Measurements from ENCODE around the gene CRIP3. TPM values are rescaled to one million over a fixed set of nuclear protein-coding genes. Genes with fewer than 3 reads are reported as not detected.

The CRIP3 gene
- total and polyA plus RNA-seq, 2 of the 13 experiments (the other 11 are each of a cell fraction or from before 2014, with no cell fraction given): 6.3 to 9.3 TPM

DNA sequence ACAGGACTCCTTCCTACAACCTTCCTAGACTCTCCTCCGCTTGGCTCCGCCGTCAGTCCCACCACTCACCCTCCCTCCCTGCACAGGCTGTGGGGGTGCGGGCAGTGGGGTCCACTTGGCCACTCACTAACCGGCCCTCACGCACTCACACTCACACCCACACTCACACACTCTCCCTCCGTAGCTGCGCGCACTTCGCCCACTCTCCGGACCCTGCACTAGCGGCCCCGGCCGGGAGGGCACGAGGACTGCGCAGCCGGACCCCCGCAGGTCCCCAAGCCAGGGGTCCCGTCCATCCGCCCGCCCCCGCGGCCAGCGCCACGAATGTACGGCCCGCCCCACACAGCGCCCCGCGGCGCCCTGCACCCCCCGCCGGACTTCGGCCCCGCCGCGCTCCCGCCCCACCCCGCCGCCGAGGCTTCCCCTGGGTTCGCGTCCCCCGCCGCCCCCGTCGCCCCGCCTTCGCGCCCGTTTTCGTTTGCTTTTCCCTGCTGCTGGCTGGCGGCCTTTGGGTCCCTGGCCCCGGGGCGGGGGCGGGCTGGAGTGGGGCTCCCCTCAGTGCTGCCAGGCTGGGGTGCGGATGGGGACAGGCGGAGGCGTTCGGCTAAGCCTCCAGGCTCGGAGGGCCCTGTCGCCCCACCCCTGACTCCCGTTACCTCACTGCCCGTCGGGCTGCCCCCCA lies 33.6 kb downstream of the CRIP3 start:
- peaks cover 96% of the 10 kb centered on the region for H3K4me1 ChIP-seq (ENCODE audit: insufficient read depth, low read length)
- H3K36me3 ChIP-seq (replicated peaks in 1 of 2; ENCODE audit: control insufficient read depth in 1 of 2, insufficient read depth in 2 of 2, low read length in 2 of 2): no peaks in the 10 kb centered on the region
- peak overlapping the region; percentile 59 to 86 (median 78) for H3K4me3 ChIP-seq (replicated peaks in 1 of 3; ENCODE audit: insufficient read depth in 1 of 3, low read depth in 2 of 3, low read length in 3 of 3)
- ChIA-PET CTCF (ENCODE audit: low intra/inter-chr PET ratio, low total read pairs) (no interaction called here), POLR2A (interaction anchor here (0.6 to 20.0 kb wide), 4 partner anchors 15 to 296 kb away, joined by 3 to 314 read pairs (median 40); partner anchors contain the start of gene SLC22A7)
- no peaks in the 10 kb centered on the region for H3K27me3 ChIP-seq (ENCODE audit: control insufficient read depth in 1 of 2, insufficient read depth in 2 of 2, low read length in 2 of 2)
- H3K27ac ChIP-seq (ENCODE audit: extremely low read length, insufficient read depth, low read length): peak overlapping the region; percentile 94
- intact Hi-C loops (cut with micrococcal nuclease; ENCODE audit: unreplicated experiment) (no loop called here), in situ Hi-C loops (cut with HindIII; ENCODE audit: extremely low pct_ligation_motif_present, low pct_unique_long_range_greater_than_20kb) (no loop called here)
- H3K9me3 ChIP-seq (ENCODE audit: low read length): no peaks in the 10 kb centered on the region
- H4K20me1 ChIP-seq (ENCODE audit: insufficient read depth, low read length): no peaks in the 10 kb centered on the region
- peak overlapping the region; percentile 97 for H3K9ac ChIP-seq (ENCODE audit: insufficient read depth, low read depth, low read length)
- DNase-seq (ENCODE audit: low spot score) (peak; percentile 67), ATAC-seq (peak; percentile 54), FAIRE-seq (no peak)
- H2AFZ ChIP-seq (ENCODE audit: low read length): no peak overlapping the region
- BruUV-seq (replicated peaks): no TSS peak
- WGBS (ENCODE audit: low lambda C conversion rate): 1% methylated on average over 21 of the region's 65 CpGs
- peak overlapping the region; percentile 93 for H3K4me2 ChIP-seq (ENCODE audit: low read depth, low read length)
- peaks cover 7% of the 10 kb centered on the region for H3K79me2 ChIP-seq (ENCODE audit: insufficient read depth, low read length)
- peak; percentile 92; the same call in 1 of the 2 replicates for TF ChIP-seq ZBTB39 (CRISPR knock-in tag; IDR thresholded peaks at IDR 0.05)
- no peak for TF ChIP-seq TBP (CRISPR knock-in tag; IDR thresholded peaks at IDR 0.05)
- TF ChIP-seq, protein P1, sequence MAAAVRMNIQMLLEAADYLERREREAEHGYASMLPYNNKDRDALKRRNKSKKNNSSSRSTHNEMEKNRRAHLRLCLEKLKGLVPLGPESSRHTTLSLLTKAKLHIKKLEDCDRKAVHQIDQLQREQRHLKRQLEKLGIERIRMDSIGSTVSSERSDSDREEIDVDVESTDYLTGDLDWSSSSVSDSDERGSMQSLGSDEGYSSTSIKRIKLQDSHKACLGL (CRISPR knock-in tag; IDR thresholded peaks at IDR 0.05): peak; percentile 74; the same call in 1 of the 2 replicates
- TF ChIP-seq MED8 (CRISPR knock-in tag; IDR thresholded peaks at IDR 0.05; ENCODE audit: insufficient replicate concordance): peak; percentile 84
- peak; percentile 88; the same call in 1 of the 2 replicates for TF ChIP-seq ZNF773 (CRISPR knock-in tag; IDR thresholded peaks at IDR 0.05; ENCODE audit: borderline replicate concordance)
- no peak; the same call in 1 of the 2 replicates for TF ChIP-seq SAFB2 (CRISPR knock-in tag; IDR thresholded peaks at IDR 0.05; ENCODE audit: borderline replicate concordance, low read depth)
- TF ChIP-seq NFIC (IDR thresholded peaks at IDR 0.05; ENCODE audit: low read length): no peak
- peak; percentile 96 for TF ChIP-seq AGO2 (optimal IDR thresholded peaks at IDR 0.05; ENCODE audit: low read depth, low read length)
- TF ChIP-seq HOMEZ (CRISPR knock-in tag; IDR thresholded peaks at IDR 0.05; ENCODE audit: low read depth): no peak
- TF ChIP-seq, protein P2, sequence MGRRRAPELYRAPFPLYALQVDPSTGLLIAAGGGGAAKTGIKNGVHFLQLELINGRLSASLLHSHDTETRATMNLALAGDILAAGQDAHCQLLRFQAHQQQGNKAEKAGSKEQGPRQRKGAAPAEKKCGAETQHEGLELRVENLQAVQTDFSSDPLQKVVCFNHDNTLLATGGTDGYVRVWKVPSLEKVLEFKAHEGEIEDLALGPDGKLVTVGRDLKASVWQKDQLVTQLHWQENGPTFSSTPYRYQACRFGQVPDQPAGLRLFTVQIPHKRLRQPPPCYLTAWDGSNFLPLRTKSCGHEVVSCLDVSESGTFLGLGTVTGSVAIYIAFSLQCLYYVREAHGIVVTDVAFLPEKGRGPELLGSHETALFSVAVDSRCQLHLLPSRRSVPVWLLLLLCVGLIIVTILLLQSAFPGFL (CRISPR knock-in tag; IDR thresholded peaks at IDR 0.05): 0 out of 2 replicates have a peak, but pooled peaks have one; percentile 36
- TF ChIP-seq, protein P3, sequence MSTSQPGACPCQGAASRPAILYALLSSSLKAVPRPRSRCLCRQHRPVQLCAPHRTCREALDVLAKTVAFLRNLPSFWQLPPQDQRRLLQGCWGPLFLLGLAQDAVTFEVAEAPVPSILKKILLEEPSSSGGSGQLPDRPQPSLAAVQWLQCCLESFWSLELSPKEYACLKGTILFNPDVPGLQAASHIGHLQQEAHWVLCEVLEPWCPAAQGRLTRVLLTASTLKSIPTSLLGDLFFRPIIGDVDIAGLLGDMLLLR (CRISPR knock-in tag; IDR thresholded peaks at IDR 0.05): no peak; the same call in 1 of the 2 replicates
- TF ChIP-seq ZNF460 (CRISPR knock-in tag; IDR thresholded peaks at IDR 0.05; ENCODE audit: borderline replicate concordance): no peak
- TF ChIP-seq KDM1A (CRISPR knock-in tag; IDR thresholded peaks at IDR 0.05): no peak
- TF ChIP-seq DMTF1 (CRISPR knock-in tag; IDR thresholded peaks at IDR 0.05): 0 out of 2 replicates have a peak, but pooled peaks have one; percentile 69
- TF ChIP-seq ZNF644 (CRISPR knock-in tag; IDR thresholded peaks at IDR 0.05; ENCODE audit: low read depth): no peak
